HepG2 (cell line): ENCODE data around the gene KXD1. TPM values are rescaled to one million over a fixed set of nuclear protein-coding genes. Genes with fewer than 3 reads are reported as not detected.

Experiments used
- ASH2L ChIP-seq: fragments of 300-600, 200-600 bp; sonication (generic); IDR thresholded peaks from 2 replicates; pipeline ENCODE4 v1.7.0; 2017; ENCODE audit warnings: low read depth, mild to moderate bottlenecking, moderate library complexity, mixed read lengths, low read length; ENCODE audit not compliant: insufficient read length
- HOXA5 ChIP-seq: sonication (generic); formaldehyde crosslinking; IDR thresholded peaks from 2 replicates; pipeline ENCODE4 v1.4.0; 2020; ENCODE audit warnings: missing genetic modification reagents
- HOXA7 ChIP-seq: sonication (generic); formaldehyde crosslinking; IDR thresholded peaks from 2 replicates; pipeline ENCODE4 v1.8.1; 2022; ENCODE audit warnings: mild to moderate bottlenecking, missing genetic modification reagents, moderate library complexity
- MTA3 ChIP-seq: sonication (generic); formaldehyde crosslinking; IDR thresholded peaks from 2 replicates; pipeline ENCODE4 v1.4.0; 2020; ENCODE audit warnings: missing genetic modification reagents
- NR2F1 ChIP-seq, 2 experiments: fragments of 450-650 bp in 1 of 2; formaldehyde crosslinking in 1 of 2; IDR thresholded peaks; 2 replicates each; pipeline versions ENCODE4 v1.5.0 to v1.6.1; 2016 to 2020; ENCODE audit warnings: mild to moderate bottlenecking in 1 of 2, missing compliant biosample characterization in 1 of 2, missing genetic modification reagents in 1 of 2, moderate library complexity in 1 of 2
- REXO4 ChIP-seq: sonication (generic); formaldehyde crosslinking; IDR thresholded peaks from 2 replicates; pipeline ENCODE4 v1.8.0; 2022; ENCODE audit warnings: missing genetic modification reagents, mild to moderate bottlenecking, borderline replicate concordance
- RFX1 ChIP-seq: fragments of 450-650 bp; IDR thresholded peaks from 2 replicates; pipeline ENCODE4 v1.6.1; 2017
- RFX5 ChIP-seq: IDR thresholded peaks from 2 replicates; pipeline ENCODE4 v1.6.1; 2011; ENCODE audit warnings: low read depth, low read length, improper control_type of control experiment
- TAF1 ChIP-seq: sonication (generic); formaldehyde crosslinking; IDR thresholded peaks from 2 replicates; pipeline ENCODE4 v1.4.0; 2020; ENCODE audit warnings: missing genetic modification reagents
- ZBTB20 ChIP-seq: sonication (generic); formaldehyde crosslinking; IDR thresholded peaks from 2 replicates; pipeline ENCODE4 v1.8.1; 2023; ENCODE audit warnings: missing genetic modification reagents, low read depth, mild to moderate bottlenecking, borderline replicate concordance
- ZMYM4 ChIP-seq: sonication (generic); formaldehyde crosslinking; IDR thresholded peaks from 2 replicates; pipeline ENCODE4 v1.8.1; 2023; ENCODE audit warnings: mild to moderate bottlenecking, missing genetic modification reagents
- ZNF10 ChIP-seq: sonication (generic); formaldehyde crosslinking; IDR thresholded peaks from 2 replicates; pipeline ENCODE4 v1.4.0; 2020; ENCODE audit warnings: mild to moderate bottlenecking, low read depth, missing genetic modification reagents, borderline replicate concordance
- ZNF136 ChIP-seq: sonication (generic); formaldehyde crosslinking; IDR thresholded peaks from 2 replicates; pipeline ENCODE4 v1.8.1; 2022; ENCODE audit warnings: low read depth, mild to moderate bottlenecking, moderate library complexity, missing genetic modification reagents
- ZNF20 ChIP-seq: sonication (generic); formaldehyde crosslinking; IDR thresholded peaks from 2 replicates; pipeline ENCODE4 v1.4.0; 2020; ENCODE audit warnings: mild to moderate bottlenecking, moderate library complexity, missing genetic modification reagents
- ZNF430 ChIP-seq: sonication (generic); formaldehyde crosslinking; IDR thresholded peaks from 2 replicates; pipeline ENCODE4 v1.9.0; 2021; ENCODE audit warnings: mild to moderate bottlenecking, missing genetic modification reagents
- ZNF749 ChIP-seq: sonication (generic); formaldehyde crosslinking; IDR thresholded peaks from 2 replicates; pipeline ENCODE4 v1.8.0; 2022; ENCODE audit warnings: mild to moderate bottlenecking, missing genetic modification reagents, moderate library complexity, borderline replicate concordance
- ZNF761 ChIP-seq: sonication (generic); formaldehyde crosslinking; conservative IDR thresholded peaks from 2 replicates; pipeline ENCODE4 v1.4.0; 2020; ENCODE audit warnings: mild to moderate bottlenecking, missing genetic modification reagents
- ZNF766 ChIP-seq: sonication (generic); formaldehyde crosslinking; IDR thresholded peaks from 2 replicates; pipeline ENCODE4 v1.5.0; 2020; ENCODE audit warnings: missing genetic modification reagents, borderline replicate concordance
- polyA plus RNA-seq, 8 experiments: library from polyadenylated mRNA; depleted of rRNA in 3 of 8; stranded (reverse) in 7 of 8; unstranded in 1 of 8; fragments of >200 nt; fragmentation: Illumina TruSeq in 4 of 8; extraction: Trizol in 4 of 8; gene quantifications; 2 replicates each; pipeline versions ENCODE4 v1.2.1 to v1.2.3, GENCODE V29; 2011 to 2016; ENCODE audit warnings: low read depth in 4 of 8, missing spikeins in 1 of 8, mixed read lengths in 1 of 8; ENCODE audit not compliant: insufficient read depth in 1 of 8
- total RNA-seq, 5 experiments: library from RNA; depleted of rRNA; stranded (reverse); fragments of >200 nt; fragmentation: Illumina TruSeq; extraction: Trizol; gene quantifications; 2 replicates each; pipeline ENCODE4 v1.2.3, GENCODE V29; 2016; ENCODE audit warnings: low read depth in 1 of 5
- TF ChIP-seq, protein P1 (sequence below): sonication (generic); formaldehyde crosslinking; IDR thresholded peaks from 2 replicates; pipeline ENCODE4 v1.5.1; 2020; ENCODE audit warnings: missing genetic modification reagents, mild to moderate bottlenecking, borderline replicate concordance
- TF ChIP-seq, protein P2 (sequence below): sonication (generic); formaldehyde crosslinking; IDR thresholded peaks from 2 replicates; pipeline ENCODE4 v1.5.1; 2020; ENCODE audit warnings: mild to moderate bottlenecking, missing genetic modification reagents, moderate library complexity
- TF ChIP-seq, protein P3 (sequence below): IDR thresholded peaks from 2 replicates; pipeline ENCODE4 v1.6.1; 2012; ENCODE audit warnings: low read length, improper control_type of control experiment

KXD1 gene
- total and polyA plus RNA-seq, 2 of the 13 experiments (the other 11 are each of a cell fraction or from before 2014, with no cell fraction given), result 44.6 to 143 TPM

DNA sequence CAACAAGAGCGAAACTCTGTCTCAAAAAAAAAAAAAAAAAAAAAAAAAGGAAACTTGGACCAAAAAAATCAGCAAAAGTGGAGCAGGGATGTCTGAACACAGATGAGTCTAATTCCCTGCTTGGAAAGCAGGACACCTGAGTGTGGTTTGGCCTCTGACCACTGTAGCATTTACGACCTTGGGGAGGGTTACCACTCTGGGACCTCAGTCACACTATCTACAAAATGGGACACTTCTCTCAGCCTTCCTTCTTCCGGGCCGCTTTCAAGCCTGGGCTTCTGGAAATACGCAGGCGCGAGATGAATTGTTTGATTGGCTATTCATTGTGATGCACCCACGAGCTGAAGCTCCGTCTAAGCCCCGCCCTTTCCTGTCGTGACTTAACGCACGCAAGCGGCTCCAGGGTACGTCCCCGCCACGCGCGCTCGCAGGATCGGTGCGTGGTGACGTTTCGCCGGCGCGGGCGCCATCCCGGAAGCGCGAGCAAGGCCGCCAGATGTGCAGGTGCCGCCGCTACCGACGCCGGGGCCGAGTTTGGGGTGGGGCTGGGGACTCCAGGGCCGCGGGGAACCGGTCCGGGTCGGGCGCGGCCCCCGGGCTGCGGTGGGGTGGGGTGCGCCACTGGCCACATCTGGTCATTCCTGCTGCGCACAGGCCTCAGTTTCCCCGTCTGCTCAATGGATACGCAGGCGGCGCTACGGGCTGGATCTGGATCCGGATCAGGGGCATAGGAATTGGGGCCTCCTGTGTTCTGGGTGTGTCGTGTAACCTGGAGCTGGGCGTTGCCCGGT, at the start of gene KXD1 (continued):
- no peak for TF ChIP-seq NR2F1 (CRISPR knock-in tag; IDR thresholded peaks at IDR 0.05)
- TF ChIP-seq, protein P1, sequence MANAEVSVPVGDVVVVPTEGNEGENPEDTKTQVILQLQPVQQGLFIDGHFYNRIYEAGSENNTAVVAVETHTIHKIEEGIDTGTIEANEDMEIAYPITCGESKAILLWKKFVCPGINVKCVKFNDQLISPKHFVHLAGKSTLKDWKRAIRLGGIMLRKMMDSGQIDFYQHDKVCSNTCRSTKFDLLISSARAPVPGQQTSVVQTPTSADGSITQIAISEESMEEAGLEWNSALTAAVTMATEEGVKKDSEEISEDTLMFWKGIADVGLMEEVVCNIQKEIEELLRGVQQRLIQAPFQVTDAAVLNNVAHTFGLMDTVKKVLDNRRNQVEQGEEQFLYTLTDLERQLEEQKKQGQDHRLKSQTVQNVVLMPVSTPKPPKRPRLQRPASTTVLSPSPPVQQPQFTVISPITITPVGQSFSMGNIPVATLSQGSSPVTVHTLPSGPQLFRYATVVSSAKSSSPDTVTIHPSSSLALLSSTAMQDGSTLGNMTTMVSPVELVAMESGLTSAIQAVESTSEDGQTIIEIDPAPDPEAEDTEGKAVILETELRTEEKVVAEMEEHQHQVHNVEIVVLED (CRISPR knock-in tag), result peak; percentile 99
- TF ChIP-seq ZNF136 (CRISPR knock-in tag), result no peak
- TF ChIP-seq HOXA7 (CRISPR knock-in tag), result no peak
- no peak for TF ChIP-seq ZNF749 (CRISPR knock-in tag)
- TF ChIP-seq ZNF766 (CRISPR knock-in tag), result no peak
- peak; percentile 62 for TF ChIP-seq ASH2L
- TF ChIP-seq, protein P2, sequence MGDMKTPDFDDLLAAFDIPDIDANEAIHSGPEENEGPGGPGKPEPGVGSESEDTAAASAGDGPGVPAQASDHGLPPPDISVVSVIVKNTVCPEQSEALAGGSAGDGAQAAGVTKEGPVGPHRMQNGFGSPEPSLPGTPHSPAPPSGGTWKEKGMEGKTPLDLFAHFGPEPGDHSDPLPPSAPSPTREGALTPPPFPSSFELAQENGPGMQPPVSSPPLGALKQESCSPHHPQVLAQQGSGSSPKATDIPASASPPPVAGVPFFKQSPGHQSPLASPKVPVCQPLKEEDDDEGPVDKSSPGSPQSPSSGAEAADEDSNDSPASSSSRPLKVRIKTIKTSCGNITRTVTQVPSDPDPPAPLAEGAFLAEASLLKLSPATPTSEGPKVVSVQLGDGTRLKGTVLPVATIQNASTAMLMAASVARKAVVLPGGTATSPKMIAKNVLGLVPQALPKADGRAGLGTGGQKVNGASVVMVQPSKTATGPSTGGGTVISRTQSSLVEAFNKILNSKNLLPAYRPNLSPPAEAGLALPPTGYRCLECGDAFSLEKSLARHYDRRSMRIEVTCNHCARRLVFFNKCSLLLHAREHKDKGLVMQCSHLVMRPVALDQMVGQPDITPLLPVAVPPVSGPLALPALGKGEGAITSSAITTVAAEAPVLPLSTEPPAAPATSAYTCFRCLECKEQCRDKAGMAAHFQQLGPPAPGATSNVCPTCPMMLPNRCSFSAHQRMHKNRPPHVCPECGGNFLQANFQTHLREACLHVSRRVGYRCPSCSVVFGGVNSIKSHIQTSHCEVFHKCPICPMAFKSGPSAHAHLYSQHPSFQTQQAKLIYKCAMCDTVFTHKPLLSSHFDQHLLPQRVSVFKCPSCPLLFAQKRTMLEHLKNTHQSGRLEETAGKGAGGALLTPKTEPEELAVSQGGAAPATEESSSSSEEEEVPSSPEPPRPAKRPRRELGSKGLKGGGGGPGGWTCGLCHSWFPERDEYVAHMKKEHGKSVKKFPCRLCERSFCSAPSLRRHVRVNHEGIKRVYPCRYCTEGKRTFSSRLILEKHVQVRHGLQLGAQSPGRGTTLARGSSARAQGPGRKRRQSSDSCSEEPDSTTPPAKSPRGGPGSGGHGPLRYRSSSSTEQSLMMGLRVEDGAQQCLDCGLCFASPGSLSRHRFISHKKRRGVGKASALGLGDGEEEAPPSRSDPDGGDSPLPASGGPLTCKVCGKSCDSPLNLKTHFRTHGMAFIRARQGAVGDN (CRISPR knock-in tag), result peak; percentile 94
- TF ChIP-seq MTA3 (CRISPR knock-in tag), result no peak
- no peak for TF ChIP-seq ZNF20 (CRISPR knock-in tag)
- peak; percentile 57; the same call in 1 of the 2 replicates for TF ChIP-seq RFX5
- TF ChIP-seq REXO4, result no peak
- TF ChIP-seq ZNF10 (CRISPR knock-in tag), result no peak
- TF ChIP-seq RFX1, result no peak
- peak; percentile 71; the same call in 1 of the 2 replicates for TF ChIP-seq TAF1 (CRISPR knock-in tag)
- TF ChIP-seq ZMYM4 (CRISPR knock-in tag), result no peak
- TF ChIP-seq ZNF761, result peak; percentile 43; the same call in 1 of the 2 replicates
- TF ChIP-seq, protein P3, sequence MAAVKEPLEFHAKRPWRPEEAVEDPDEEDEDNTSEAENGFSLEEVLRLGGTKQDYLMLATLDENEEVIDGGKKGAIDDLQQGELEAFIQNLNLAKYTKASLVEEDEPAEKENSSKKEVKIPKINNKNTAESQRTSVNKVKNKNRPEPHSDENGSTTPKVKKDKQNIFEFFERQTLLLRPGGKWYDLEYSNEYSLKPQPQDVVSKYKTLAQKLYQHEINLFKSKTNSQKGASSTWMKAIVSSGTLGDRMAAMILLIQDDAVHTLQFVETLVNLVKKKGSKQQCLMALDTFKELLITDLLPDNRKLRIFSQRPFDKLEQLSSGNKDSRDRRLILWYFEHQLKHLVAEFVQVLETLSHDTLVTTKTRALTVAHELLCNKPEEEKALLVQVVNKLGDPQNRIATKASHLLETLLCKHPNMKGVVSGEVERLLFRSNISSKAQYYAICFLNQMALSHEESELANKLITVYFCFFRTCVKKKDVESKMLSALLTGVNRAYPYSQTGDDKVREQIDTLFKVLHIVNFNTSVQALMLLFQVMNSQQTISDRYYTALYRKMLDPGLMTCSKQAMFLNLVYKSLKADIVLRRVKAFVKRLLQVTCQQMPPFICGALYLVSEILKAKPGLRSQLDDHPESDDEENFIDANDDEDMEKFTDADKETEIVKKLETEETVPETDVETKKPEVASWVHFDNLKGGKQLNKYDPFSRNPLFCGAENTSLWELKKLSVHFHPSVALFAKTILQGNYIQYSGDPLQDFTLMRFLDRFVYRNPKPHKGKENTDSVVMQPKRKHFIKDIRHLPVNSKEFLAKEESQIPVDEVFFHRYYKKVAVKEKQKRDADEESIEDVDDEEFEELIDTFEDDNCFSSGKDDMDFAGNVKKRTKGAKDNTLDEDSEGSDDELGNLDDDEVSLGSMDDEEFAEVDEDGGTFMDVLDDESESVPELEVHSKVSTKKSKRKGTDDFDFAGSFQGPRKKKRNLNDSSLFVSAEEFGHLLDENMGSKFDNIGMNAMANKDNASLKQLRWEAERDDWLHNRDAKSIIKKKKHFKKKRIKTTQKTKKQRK, result no peak
- no peak for TF ChIP-seq HOXA5 (CRISPR knock-in tag)
- TF ChIP-seq ZBTB20 (CRISPR knock-in tag), result peak; percentile 69; the same call in 1 of the 2 replicates
- TF ChIP-seq ZNF430 (CRISPR knock-in tag), result no peak
